Lower lobe of right lung (tissue), 2 donors: Measurements from ENCODE around the gene ZBED1. TPM values are rescaled to one million over a fixed set of nuclear protein-coding genes. Genes with fewer than 3 reads are reported as not detected.

Experiments
- ATAC-seq, 2 donors: fragments of 200-7000 bp; cut with Tn5 transposase; one replicate each; pipeline ENCODE4 v1.9.1; 2020 to 2022; ENCODE audit warnings: mild to moderate bottlenecking in 2 of 2, moderate library complexity in 2 of 2
- DNase-seq: peaks from one replicate; pipeline ENCODE4 v3.0.0-alpha.2; 2020
- H3K27ac ChIP-seq: fragments of 200-600 bp; one replicate; pipeline ENCODE4 v1.8.0; 2022
- H3K27me3 ChIP-seq: fragments of 200-600 bp; one replicate; pipeline ENCODE4 v1.8.0; 2022; ENCODE audit warnings: low read depth
- H3K36me3 ChIP-seq: fragments of 200-600 bp; one replicate; pipeline ENCODE4 v1.8.0; 2022; ENCODE audit warnings: mild to moderate bottlenecking
- H3K4me1 ChIP-seq: fragments of 200-600 bp; one replicate; pipeline ENCODE4 v1.8.0; 2022
- H3K4me3 ChIP-seq: fragments of 200-600 bp; one replicate; pipeline ENCODE4 v1.8.0; 2022; ENCODE audit warnings: mild to moderate bottlenecking
- H3K9me3 ChIP-seq: fragments of 200-600 bp; one replicate; pipeline ENCODE4 v1.8.0; 2022
- CTCF ChIP-seq: fragments of 200-600 bp; IDR thresholded peaks from one replicate; pipeline ENCODE4 v1.8.0; 2022; ENCODE audit warnings: antibody characterized with exemption, mild to moderate bottlenecking
- intact Hi-C: fragments of 100-400 bp; cut with DNase I; formaldehyde crosslinking; loops from one replicate; pipeline ENCODE4 v1.11.0; 2022
- total RNA-seq: library from RNA; stranded (reverse); fragmentation: NEBNext Ultra II Directional; extraction: Animal tissue kit (Norgen Biotek cat#: 25700); gene quantifications from one replicate; pipeline ENCODE4 v1.2.1, GENCODE V29; 2021
- donor health status: DM: no; HTN: yes; CAD: no; lungs with severe emphysema.

The ZBED1 gene
- total RNA-seq, 1 donor from 2014 or later = 46.3 TPM

- Histone ChIP-seq H3K9me3 (no peaks in the 10 kb centered on the region), H3K36me3 (no peaks in the 10 kb centered on the region), H3K4me1 (no peaks in the 10 kb centered on the region), H3K4me3 (no peak overlapping the region), H3K27me3 (no peaks in the 10 kb centered on the region), H3K27ac (no peak overlapping the region)
- no peak for DNase-seq
- intact Hi-C loops = no loop called here
- TF ChIP-seq CTCF = no peak
- ATAC-seq = no peak
Measured at GRCh38 chrX:2516623-2517022, 15.8 kb upstream of the ZBED1 start.

GRCh38 chrX:2514131-2514530 is 13.4 kb upstream of the ZBED1 start:
- Histone ChIP-seq H3K9me3 (no peaks in the 10 kb centered on the region), H3K4me1 (no peaks in the 10 kb centered on the region), H3K4me3 (no peak overlapping the region), H3K27ac (no peak overlapping the region), H3K36me3 (no peaks in the 10 kb centered on the region), H3K27me3 (no peaks in the 10 kb centered on the region)
- no peak for DNase-seq
- no peak for TF ChIP-seq CTCF
- ATAC-seq = no peak
- intact Hi-C loops = no loop called here

GRCh38 chrX:2513121-2513664 is 12.4 kb upstream of the ZBED1 start:
- intact Hi-C loops = no loop called here
- Histone ChIP-seq H3K36me3 (no peaks in the 10 kb centered on the region), H3K4me3 (no peak overlapping the region), H3K9me3 (no peaks in the 10 kb centered on the region), H3K4me1 (no peaks in the 10 kb centered on the region), H3K27me3 (no peaks in the 10 kb centered on the region), H3K27ac (no peak overlapping the region)
- TF ChIP-seq CTCF = no peak
- DNase-seq (no peak), ATAC-seq (no peak)

- no peak overlapping the region for H3K4me3 ChIP-seq
- TF ChIP-seq CTCF = no peak
- H3K27me3 ChIP-seq = no peaks in the 10 kb centered on the region
- no peaks in the 10 kb centered on the region for H3K36me3 ChIP-seq
- ATAC-seq (no peak), DNase-seq (no peak)
- intact Hi-C loops = no loop called here
- no peak overlapping the region for H3K27ac ChIP-seq
- H3K4me1 ChIP-seq = no peaks in the 10 kb centered on the region
- no peaks in the 10 kb centered on the region for H3K9me3 ChIP-seq
Measured at GRCh38 chrX:2512501-2512900, 11.7 kb upstream of the ZBED1 start.

- intact Hi-C loops = no loop called here
- H3K9me3 ChIP-seq = no peaks in the 10 kb centered on the region
- no peaks in the 10 kb centered on the region for H3K27me3 ChIP-seq
- H3K4me1 ChIP-seq = no peaks in the 10 kb centered on the region
- H3K4me3 ChIP-seq = no peak overlapping the region
- no peak for DNase-seq
- TF ChIP-seq CTCF = no peak
- H3K27ac ChIP-seq = no peak overlapping the region
- H3K36me3 ChIP-seq = no peaks in the 10 kb centered on the region
- no peak for ATAC-seq
Measured at GRCh38 chrX:2511326-2511725, 10.6 kb upstream of the ZBED1 start.
